HCT116 (cell line): ENCODE data around the gene MGRN1. TPM values are rescaled to one million over a fixed set of nuclear protein-coding genes. Genes with fewer than 3 reads are reported as not detected.

Experiments used
- ATAC-seq: fragments of 200-7000 bp; cut with Tn5 transposase; 2 replicates; pipeline ENCODE4 v1.9.1; 2020; ENCODE audit warnings: mild to moderate bottlenecking, moderate library complexity
- BruUV-seq: library from RNA; stranded (reverse); fragments of 400-500 nt; replicated peaks from 2 replicates; lab custom pipeline; 2021; lab: Mats Ljungman, UMichigan
- CTCF ChIA-PET: fragments of 300-600 bp; sonication (Branson Sonifier 250); formaldehyde crosslinking; loops from one replicate; lab custom pipeline; 2021; ENCODE audit warnings: antibody characterized with exemption; lab: Charles Lee
- POLR2A ChIA-PET: fragments of 300-600, 350-600 bp; sonication (Branson Sonifier 250); formaldehyde crosslinking; loops from one replicate; lab custom pipeline; 2021; ENCODE audit warnings: antibody characterized with exemption; lab: Charles Lee
- RAD21 ChIA-PET, 2 experiments: fragments of 300-600 bp; sonication (Branson Sonifier 250); formaldehyde crosslinking; loops; one replicate each; lab custom pipeline; 2023; ENCODE audit warnings: low total read pairs in 2 of 2; ENCODE audit not compliant: uncharacterized antibody in 2 of 2, unreplicated experiment in 2 of 2, low non-redundant PET in 1 of 2; lab: Charles Lee
- DNase-seq: peaks from one replicate; pipeline ENCODE4 v3.0.0-alpha.2; 2010; ENCODE audit warnings: low read depth, low spot score
- H2AFZ ChIP-seq: fragments of 200-600 bp; shearing (Covaris generic), sonication (generic); 2 replicates; pipeline ENCODE4 v1.6.1; 2017; ENCODE audit warnings: low read depth, mixed run types, mixed read lengths, antibody characterized with exemption, low read length; ENCODE audit not compliant: poor library complexity, severe bottlenecking
- H3K27ac ChIP-seq: 2 replicates; pipeline ENCODE4 v1.5.1; 2012; ENCODE audit warnings: low read depth, low read length
- H3K27me3 ChIP-seq: fragments of 200-600 bp; sonication (generic); 2 replicates; pipeline ENCODE4 v1.6.1; 2016; ENCODE audit warnings: mixed run types, low read length, mixed read lengths; ENCODE audit not compliant: insufficient read depth
- H3K36me3 ChIP-seq, 2 experiments: fragments of 200-500 bp in 1 of 2; fragments of 200-600 bp in 1 of 2; sonication (Bioruptor generic) in 1 of 2; sonication (generic) in 1 of 2; 2 replicates each; pipeline versions ENCODE4 v1.5.1 to v1.6.1; 2014 to 2016; ENCODE audit warnings: low read length in 2 of 2, inconsistent platforms in 1 of 2, mixed read lengths in 1 of 2, mixed run types in 1 of 2; ENCODE audit not compliant: insufficient read depth in 2 of 2, control insufficient read depth in 1 of 2
- H3K4me1 ChIP-seq, 2 experiments: fragments of 200-600 bp in 1 of 2; sonication (generic) in 1 of 2; 2 replicates each; pipeline versions ENCODE4 v1.5.1 to v1.6.1; 2012 to 2017; ENCODE audit warnings: low read length in 2 of 2, inconsistent platforms in 1 of 2, mild to moderate bottlenecking in 1 of 2, mixed read lengths in 1 of 2, mixed run types in 1 of 2, moderate library complexity in 1 of 2; ENCODE audit not compliant: insufficient read depth in 2 of 2, control insufficient read depth in 1 of 2
- H3K4me2 ChIP-seq: fragments of 200-600 bp; sonication (generic); 2 replicates; pipeline ENCODE4 v1.6.1; 2017; ENCODE audit warnings: mixed run types, low read length, mixed read lengths
- H3K4me3 ChIP-seq, 2 experiments: fragments of 200-600 bp in 1 of 2; sonication (generic) in 1 of 2; replicated peaks in 1 of 2; 2 replicates each; pipeline ENCODE4 v1.5.1; 2011 to 2016; ENCODE audit warnings: low read length in 2 of 2, control low read depth in 1 of 2, low read depth in 1 of 2, mild to moderate bottlenecking in 1 of 2, mixed read lengths in 1 of 2, mixed run types in 1 of 2
- H3K79me2 ChIP-seq: fragments of 200-600 bp; sonication (generic); 2 replicates; pipeline ENCODE4 v1.6.1; 2017; ENCODE audit warnings: mild to moderate bottlenecking, mixed run types, low read length, moderate library complexity, mixed read lengths; ENCODE audit not compliant: insufficient read depth
- H3K9ac ChIP-seq: fragments of 200-600 bp; sonication (generic); 2 replicates; pipeline ENCODE4 v1.6.1; 2016; ENCODE audit warnings: low read length, mixed read lengths
- H3K9me2 ChIP-seq: fragments of 200-600 bp; sonication (generic), shearing (Covaris generic); 2 replicates; pipeline ENCODE4 v1.6.1; 2017; ENCODE audit warnings: mixed run types, mild to moderate bottlenecking, moderate library complexity; ENCODE audit not compliant: insufficient read depth
- H3K9me3 ChIP-seq, 2 experiments: fragments of 200-500 bp in 1 of 2; fragments of 200-600 bp in 1 of 2; sonication (Bioruptor generic) in 1 of 2; sonication (generic) in 1 of 2; 2 replicates each; pipeline ENCODE4 v1.6.1; 2014 to 2017; ENCODE audit warnings: low read length in 2 of 2, mixed read lengths in 2 of 2, inconsistent platforms in 1 of 2, low read depth in 1 of 2, mild to moderate bottlenecking in 1 of 2, mixed run types in 1 of 2, moderate library complexity in 1 of 2; ENCODE audit not compliant: control insufficient read depth in 1 of 2, insufficient read depth in 1 of 2
- H4K20me1 ChIP-seq: fragments of 200-600 bp; sonication (generic), shearing (Covaris generic); 2 replicates; pipeline ENCODE4 v1.6.1; 2017; ENCODE audit warnings: mixed run types, mild to moderate bottlenecking, moderate library complexity; ENCODE audit not compliant: insufficient read depth
- ATF3 ChIP-seq: IDR thresholded peaks from 2 replicates; pipeline ENCODE4 v1.6.1; 2012
- CBX3 ChIP-seq: IDR thresholded peaks from 2 replicates; pipeline ENCODE4 v1.6.1; 2012; ENCODE audit warnings: low read depth
- EGR1 ChIP-seq: IDR thresholded peaks from 2 replicates; pipeline ENCODE4 v1.6.1; 2012; ENCODE audit warnings: low read depth
- ELF1 ChIP-seq: IDR thresholded peaks from 2 replicates; pipeline ENCODE4 v1.6.1; 2012; ENCODE audit warnings: low read depth, borderline replicate concordance
- EZH2 ChIP-seq: fragments of 200-600 bp; sonication (generic); IDR thresholded peaks from 2 replicates; pipeline ENCODE4 v1.6.1; 2017; ENCODE audit warnings: antibody characterized with exemption, mixed run types
- FOSL1 ChIP-seq: IDR thresholded peaks from 2 replicates; pipeline ENCODE4 v1.6.1; 2012; ENCODE audit warnings: low read depth
- JUND ChIP-seq: IDR thresholded peaks from 2 replicates; pipeline ENCODE4 v1.6.1; 2012
- MAX ChIP-seq: IDR thresholded peaks from 2 replicates; pipeline ENCODE4 v1.6.1; 2012
- REST ChIP-seq: IDR thresholded peaks from 2 replicates; pipeline ENCODE4 v1.6.1; 2012; ENCODE audit warnings: low read depth
- SP1 ChIP-seq: IDR thresholded peaks from 2 replicates; pipeline ENCODE4 v1.6.1; 2012; ENCODE audit warnings: low read depth
- SRF ChIP-seq: IDR thresholded peaks from 2 replicates; pipeline ENCODE4 v1.6.1; 2012; ENCODE audit warnings: low read depth
- ZFX ChIP-seq: fragments of 450-650 bp; IDR thresholded peaks from 2 replicates; pipeline ENCODE4 v1.6.1; 2017
- ZNF274 ChIP-seq: fragments of 200-500 bp; sonication (Bioruptor generic); IDR thresholded peaks from 2 replicates; pipeline ENCODE4 v1.6.1; 2014; ENCODE audit warnings: mild to moderate bottlenecking, low read depth, low read length, inconsistent platforms
- intact Hi-C: fragments of 100-400 bp; cut with micrococcal nuclease; formaldehyde crosslinking; loops from 2 replicates; pipeline ENCODE4 v1.10.0; 2022
- total RNA-seq: library from RNA; stranded (reverse); gene quantifications from one replicate; pipeline ENCODE4 v1.2.1, GENCODE V29; 2021; ENCODE audit not compliant: unreplicated experiment

MGRN1 gene
- total RNA-seq, 1 experiment from 2014 or later, result 50.6 TPM

- CTCF ChIA-PET, result no interaction called here
- POLR2A ChIA-PET, result no interaction called here
These were observed 32.7 kb upstream of the MGRN1 start for GRCh38 chr16:4591706-4592470.

GRCh38 chr16:4593086-4593485 lies 31.5 kb upstream of the MGRN1 start:
- POLR2A ChIA-PET, result no interaction called here
- no peaks in the 10 kb centered on the region for H3K27me3 ChIP-seq
- no TSS peak for BruUV-seq

More at GRCh38 chr16:4591706-4592470, 32.7 kb upstream of the MGRN1 start:
- ATAC-seq, result no peak
- H3K9me2 ChIP-seq, result no peaks in the 10 kb centered on the region
- no peak for DNase-seq
- H3K79me2 ChIP-seq, result no peaks in the 10 kb centered on the region
- intact Hi-C loops, result no loop called here
- H3K27ac ChIP-seq, result no peak overlapping the region
- H4K20me1 ChIP-seq, result no peaks in the 10 kb centered on the region
- BruUV-seq, result no TSS peak
- RAD21 ChIA-PET, result no interaction called here
- no peak for TF ChIP-seq EGR1
- no peak for TF ChIP-seq JUND
- no peaks in the 10 kb centered on the region for H3K27me3 ChIP-seq
- H3K9me3 ChIP-seq, result peaks cover 0 to 9% of the 10 kb centered on the region in 2 experiments; a peak in 2 of 4 replicates
- H3K9ac ChIP-seq, result no peak overlapping the region
- H3K4me3 ChIP-seq, result no peak overlapping the region
- no peaks in the 10 kb centered on the region for H3K36me3 ChIP-seq
- no peaks in the 10 kb centered on the region for H3K4me1 ChIP-seq
- H2AFZ ChIP-seq, result no peak overlapping the region
- H3K4me2 ChIP-seq, result no peak overlapping the region

More at GRCh38 chr16:4593086-4593485, 31.5 kb upstream of the MGRN1 start:
- peaks cover 0 to 8% of the 10 kb centered on the region in 2 experiments; a peak in 2 of 4 replicates for H3K9me3 ChIP-seq
- intact Hi-C loops, result no loop called here
- H3K27ac ChIP-seq, result no peak overlapping the region
- H3K4me3 ChIP-seq, result no peak overlapping the region
- H3K79me2 ChIP-seq, result no peaks in the 10 kb centered on the region
- TF ChIP-seq SRF (no peak), FOSL1 (no peak), CBX3 (no peak), EZH2 (no peak), MAX (no peak), ELF1 (no peak), SP1 (no peak), EGR1 (no peak), ATF3 (no peak), REST (no peak), ZNF274 (no peak), ZFX (no peak)
- TF ChIP-seq, all 23 proteins: peak for 0
- H2AFZ ChIP-seq, result no peak overlapping the region
- ATAC-seq, result no peak
- H3K4me2 ChIP-seq, result no peak overlapping the region
- H3K9ac ChIP-seq, result no peak overlapping the region
- no peaks in the 10 kb centered on the region for H4K20me1 ChIP-seq
- no peaks in the 10 kb centered on the region for H3K36me3 ChIP-seq
- RAD21 ChIA-PET, result no interaction called here
- H3K4me1 ChIP-seq, result no peaks in the 10 kb centered on the region
- no peaks in the 10 kb centered on the region for H3K9me2 ChIP-seq
- CTCF ChIA-PET, result no interaction called here
- no peak for DNase-seq
